ENCODE measurements around the gene CRB2. TPM values are rescaled to one million over a fixed set of nuclear protein-coding genes. Genes with fewer than 3 reads are reported as not detected.

The CRB2 gene
- total RNA-seq, 2 donors from 2014 or later = 1.6 to 3.5 TPM

GRCh38 chr9:123361086-123361730, 5.2 kb downstream of the CRB2 start:
- H3K27ac ChIP-seq = no peak overlapping the region
- H3K36me3 ChIP-seq = no peaks in the 10 kb centered on the region
- no peaks in the 10 kb centered on the region for H3K27me3 ChIP-seq
- H3K4me3 ChIP-seq = no peak overlapping the region
- H3K9me3 ChIP-seq = no peaks in the 10 kb centered on the region
- no peak for TF ChIP-seq CTCF (IDR thresholded peaks at IDR 0.05)
- no peaks in the 10 kb centered on the region for H3K4me1 ChIP-seq
- DNase-seq (ENCODE audit: low spot score) = no peak

GRCh38 chr9:123361731-123362510, 5.9 kb downstream of the CRB2 start:
- Histone ChIP-seq H3K27ac (no peak overlapping the region), H3K4me3 (no peak overlapping the region), H3K9me3 (no peaks in the 10 kb centered on the region), H3K36me3 (no peaks in the 10 kb centered on the region), H3K27me3 (no peaks in the 10 kb centered on the region), H3K4me1 (no peaks in the 10 kb centered on the region)
- no peak for DNase-seq (ENCODE audit: low spot score)
- TF ChIP-seq CTCF (IDR thresholded peaks at IDR 0.05) = no peak

GRCh38 chr9:123362856-123363255, 6.9 kb downstream of the CRB2 start:
- H3K4me3 ChIP-seq = no peak overlapping the region
- no peak overlapping the region for H3K27ac ChIP-seq
- H3K36me3 ChIP-seq = no peaks in the 10 kb centered on the region
- no peak for TF ChIP-seq CTCF (IDR thresholded peaks at IDR 0.05)
- H3K9me3 ChIP-seq = no peaks in the 10 kb centered on the region
- DNase-seq (ENCODE audit: low spot score) = no peak
- H3K4me1 ChIP-seq = peaks cover 0 to under 1% of the 10 kb centered on the region in 2 donors
- H3K27me3 ChIP-seq = no peaks in the 10 kb centered on the region

- no peaks in the 10 kb centered on the region for H3K27me3 ChIP-seq
- H3K4me3 ChIP-seq = no peak overlapping the region
- peaks cover 0 to 11% of the 10 kb centered on the region in 2 donors for H3K4me1 ChIP-seq
- no peak for TF ChIP-seq CTCF (IDR thresholded peaks at IDR 0.05)
- H3K9me3 ChIP-seq = no peaks in the 10 kb centered on the region
- no peak for DNase-seq (ENCODE audit: low spot score)
- H3K36me3 ChIP-seq = no peaks in the 10 kb centered on the region
- no peak overlapping the region for H3K27ac ChIP-seq
Observed at GRCh38 chr9:123364241-123364824, 8.3 kb downstream of the CRB2 start.

GRCh38 chr9:123365287-123365880, 9.4 kb downstream of the CRB2 start:
- TF ChIP-seq CTCF (IDR thresholded peaks at IDR 0.05) = no peak
- Histone ChIP-seq H3K4me1 (peaks cover 0 to 11% of the 10 kb centered on the region in 2 donors), H3K36me3 (no peaks in the 10 kb centered on the region), H3K27me3 (no peaks in the 10 kb centered on the region), H3K9me3 (no peaks in the 10 kb centered on the region), H3K4me3 (no peak overlapping the region), H3K27ac (no peak overlapping the region)
- DNase-seq (ENCODE audit: low spot score) = no peak

Data from right atrium auricular region (tissue), 2 donors.